HG03520 (cell line): ENCODE measurements around the gene MAP2K5.

ENCODE experiments used
- ATAC-seq: cut with Tn5 transposase; IDR thresholded peaks from one replicate; pipeline ENCODE4 v1.9.1; 2021; ENCODE audit warnings: mild to moderate bottlenecking, moderate library complexity; ENCODE audit not compliant: unreplicated experiment

MAP2K5 gene

GRCh38 chr15:67832897-67833709, 290.6 kb downstream of the MAP2K5 start:
- ATAC-seq: no peak

GRCh38 chr15:67833710-67834511, 291.4 kb downstream of the MAP2K5 start:
- ATAC-seq: no peak

GRCh38 chr15:67834581-67835296, 292.2 kb downstream of the MAP2K5 start:
- ATAC-seq: no peak

GRCh38 chr15:67835297-67836133, 293.0 kb downstream of the MAP2K5 start:
- no peak for ATAC-seq

- ATAC-seq: no peak
Measured at GRCh38 chr15:67836134-67836455, 293.6 kb downstream of the MAP2K5 start.

GRCh38 chr15:67836477-67836876, 294.0 kb downstream of the MAP2K5 start:
- no peak for ATAC-seq

- no peak for ATAC-seq
Measured at GRCh38 chr15:67836955-67837354, 294.5 kb downstream of the MAP2K5 start.

GRCh38 chr15:67838789-67839332, 296.4 kb downstream of the MAP2K5 start:
- ATAC-seq: no peak

- ATAC-seq: no peak
Measured at GRCh38 chr15:67839499-67839928, 297.0 kb downstream of the MAP2K5 start.

- ATAC-seq: peak; percentile 78
Measured at GRCh38 chr15:67839929-67840748, 297.6 kb downstream of the MAP2K5 start, which contains the start of gene RNU6-1. Gene RNU6-1, minus strand, starts transcription at chr15:67840045.

- ATAC-seq: no peak
Measured at GRCh38 chr15:67840749-67841512, 298.4 kb downstream of the MAP2K5 start.

- no peak for ATAC-seq
Measured at GRCh38 chr15:67841513-67841762, 298.9 kb downstream of the MAP2K5 start.

GRCh38 chr15:67843092-67843501, 300.6 kb downstream of the MAP2K5 start:
- no peak for ATAC-seq

GRCh38 chr15:67843571-67844387, 301.3 kb downstream of the MAP2K5 start:
- ATAC-seq: no peak

- no peak for ATAC-seq
Measured at GRCh38 chr15:67845974-67846373, 303.5 kb downstream of the MAP2K5 start.

GRCh38 chr15:67849538-67849937, 307.0 kb downstream of the MAP2K5 start:
- no peak for ATAC-seq

- no peak for ATAC-seq
Measured at GRCh38 chr15:67850336-67850735, 307.8 kb downstream of the MAP2K5 start.

GRCh38 chr15:67850994-67851571, 308.6 kb downstream of the MAP2K5 start:
- ATAC-seq: no peak
